ENCODE measurements around the gene IGF1R. TPM values are rescaled to one million over a fixed set of nuclear protein-coding genes. Genes with fewer than 3 reads are reported as not detected.

The IGF1R gene
- total and polyA plus RNA-seq, 7 donors, result 1.2 to 130 (median 39.6) TPM

GRCh38 chr15:99006146-99006545 lies 357.8 kb downstream of the IGF1R start:
- 84% methylated on average over 9 of the region's 9 CpGs for WGBS, 2 donors
- H3K4me3 ChIP-seq, result no peak overlapping the region
- H3K27ac ChIP-seq, result no peak overlapping the region

DNA sequence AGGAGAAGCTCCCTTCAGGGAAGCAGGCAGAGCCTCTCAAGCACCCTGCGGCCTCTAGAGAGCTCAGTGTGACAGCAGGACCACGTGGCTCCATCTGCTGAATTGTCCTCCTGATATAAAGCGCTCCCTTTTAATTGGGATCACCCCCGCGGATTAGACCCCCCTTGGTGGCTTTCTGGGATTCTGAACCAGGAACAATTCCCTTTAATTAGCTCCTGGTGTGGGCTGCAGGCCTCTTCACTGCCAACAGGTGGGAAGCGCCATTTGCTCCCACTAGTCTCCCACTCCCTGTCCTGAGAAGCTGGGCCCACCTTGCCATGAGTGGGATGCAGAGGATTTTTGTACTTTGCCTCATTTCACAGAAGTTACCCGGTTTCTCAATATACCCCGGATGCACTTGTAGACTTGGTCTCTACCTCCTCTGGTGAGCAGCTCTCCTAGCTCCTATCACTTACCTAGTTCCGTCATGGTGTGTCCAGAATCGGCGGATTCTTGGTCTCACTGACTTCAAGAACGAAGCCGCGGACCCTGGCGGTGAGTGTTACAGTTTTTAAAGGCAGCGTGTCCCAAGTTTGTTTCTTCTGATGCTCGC lies 358.7 kb downstream of the IGF1R start:
- WGBS, 2 donors, result 93 to 94% methylated on average over 17 of the region's 17 CpGs
- peak; percentile 42 for DNase-seq
- no peaks in the 10 kb centered on the region for H3K9me3 ChIP-seq
- no peaks in the 10 kb centered on the region for H3K4me1 ChIP-seq
- no peaks in the 10 kb centered on the region for H3K27me3 ChIP-seq
- H3K4me3 ChIP-seq, result no peak overlapping the region
- H3K36me3 ChIP-seq, result no peaks in the 10 kb centered on the region
- intact Hi-C loops (cut with DNase I), result no loop called here
- H3K27ac ChIP-seq, result no peak overlapping the region
- TF ChIP-seq POLR2A (IDR thresholded peaks at IDR 0.05), result no peak
- no peak for TF ChIP-seq CTCF (IDR thresholded peaks at IDR 0.05)
- no peak for TF ChIP-seq EP300 (IDR thresholded peaks at IDR 0.05)

More at GRCh38 chr15:99006146-99006545, 357.8 kb downstream of the IGF1R start:
- H3K27me3 ChIP-seq, result no peaks in the 10 kb centered on the region
- intact Hi-C loops (cut with DNase I), result no loop called here
- no peaks in the 10 kb centered on the region for H3K9me3 ChIP-seq
- H3K4me1 ChIP-seq, result no peaks in the 10 kb centered on the region
- TF ChIP-seq POLR2AphosphoS5 (IDR thresholded peaks at IDR 0.05) (no peak), POLR2A (IDR thresholded peaks at IDR 0.05) (no peak)
- no peaks in the 10 kb centered on the region for H3K36me3 ChIP-seq
- DNase-seq, result peak; percentile 15

DNA sequence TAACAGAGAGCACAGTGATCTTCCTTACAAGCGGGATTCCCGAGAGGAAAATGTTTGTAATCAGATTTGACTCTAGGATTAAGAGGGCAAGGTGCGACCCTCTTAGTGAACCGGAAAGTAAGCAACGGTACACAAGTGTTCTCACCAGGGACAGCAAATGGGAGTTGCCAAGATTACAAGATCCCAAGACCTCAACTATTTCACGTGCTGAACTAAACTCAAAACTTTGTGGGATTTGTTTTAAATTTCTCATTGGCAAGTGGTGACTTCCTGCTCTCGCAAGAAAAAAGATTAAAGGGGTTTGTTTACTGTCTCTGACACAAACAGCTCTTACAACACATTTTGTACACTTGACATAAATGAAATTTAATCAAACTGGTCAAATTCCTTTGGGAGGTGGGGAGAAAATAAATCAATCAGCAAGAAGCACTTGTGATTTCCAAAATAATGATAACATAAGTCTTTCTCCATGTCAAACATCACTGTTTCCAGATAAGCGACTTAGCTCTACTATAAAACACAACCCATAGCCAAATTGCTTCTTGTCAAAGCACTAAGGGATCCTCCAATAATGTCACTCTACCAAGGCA lies 361.5 kb downstream of the IGF1R start:
- Histone ChIP-seq H3K36me3 (no peaks in the 10 kb centered on the region), H3K27ac (no peak overlapping the region), H3K9me3 (no peaks in the 10 kb centered on the region), H3K4me3 (no peak overlapping the region), H3K4me1 (peaks cover 0 to 3% (median under 1%) of the 10 kb centered on the region in 4 donors), H3K27me3 (no peaks in the 10 kb centered on the region)
- 53 to 60% methylated on average over 8 of the region's 8 CpGs for WGBS, 2 donors
- no peak for TF ChIP-seq POLR2AphosphoS5 (IDR thresholded peaks at IDR 0.05)
- TF ChIP-seq POLR2A (IDR thresholded peaks at IDR 0.05), result no peak
- TF ChIP-seq EP300 (IDR thresholded peaks at IDR 0.05), result no peak
- TF ChIP-seq CTCF (IDR thresholded peaks at IDR 0.05), result no peak
- intact Hi-C loops (cut with DNase I), result no loop called here
- no peak for DNase-seq

DNA sequence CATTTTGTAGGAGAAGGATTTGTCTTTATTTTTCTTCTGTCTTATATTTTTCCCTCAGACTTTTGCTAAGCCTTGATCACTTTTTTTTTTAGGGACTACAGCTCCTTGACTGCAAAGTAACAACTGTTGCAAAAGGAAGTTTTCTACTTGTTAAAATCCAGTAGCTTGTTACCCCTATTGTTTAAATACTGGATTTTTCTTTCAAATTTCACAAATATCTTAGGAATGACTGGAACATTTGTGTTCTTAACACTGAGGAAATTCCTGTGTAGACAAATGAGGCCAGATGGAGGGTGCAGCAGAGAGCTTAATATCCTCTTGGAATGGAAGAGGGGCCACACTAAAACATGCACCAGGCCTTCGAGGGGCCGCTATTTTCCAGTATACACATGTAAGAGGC lies 362.4 kb downstream of the IGF1R start:
- no peaks in the 10 kb centered on the region for H3K9me3 ChIP-seq
- peaks cover 0 to 11% (median 9%) of the 10 kb centered on the region in 4 donors for H3K4me1 ChIP-seq
- TF ChIP-seq POLR2AphosphoS5 (IDR thresholded peaks at IDR 0.05) (no peak), CTCF (IDR thresholded peaks at IDR 0.05) (no peak)
- no peaks in the 10 kb centered on the region for H3K27me3 ChIP-seq
- DNase-seq, result no peak
- intact Hi-C loops (cut with DNase I), result no loop called here
- no peak overlapping the region for H3K27ac ChIP-seq
- H3K4me3 ChIP-seq, result no peak overlapping the region
- WGBS, 2 donors, result 71 to 89% methylated on average over 2 of the region's 2 CpGs
- no peaks in the 10 kb centered on the region for H3K36me3 ChIP-seq

Small RNAs within 50 kb of the gene (small RNA-seq; reads per million reads assigned to genes)
- gene MIR4714, result 0 to 0.12 (median 0) reads per million in 3 donors
